Activated gamma-delta T cell (primary cell): ENCODE results near the gene TOMM22.
"Not testable (repeated sequence)": the region's sequence is repeated elsewhere in the genome, so short reads cannot be mapped to it uniquely, and the experiment has no call there.

Source experiments
- DNase-seq: peaks from one replicate; lab custom pipeline; 2025; lab: John Stamatoyannopoulos, UW
- total RNA-seq, 2 donors: gene quantifications; one replicate each; lab custom pipeline; 2026; lab: John Stamatoyannopoulos, UW

TOMM22 gene
- 34.4 to 39.6 reads per million in 2 donors for total RNA-seq

GRCh38 chr22:38681582-38682335 is at the start of gene TOMM22:
TOMM22 (plus strand) TSS chr22:38681957; CDS start chr22:38681979, 22 bp downstream.
- DNase-seq, result peak; percentile 71

GRCh38 chr22:38632528-38632927 is 49.2 kb upstream of the TOMM22 start:
- no peak for DNase-seq

- no peak for DNase-seq
Measured at GRCh38 chr22:38638216-38638615, 43.5 kb upstream of the TOMM22 start.

- no peak for DNase-seq
Measured at GRCh38 chr22:38638728-38639127, 43.0 kb upstream of the TOMM22 start.

- no peak for DNase-seq
Measured at GRCh38 chr22:38641476-38642040, 40.2 kb upstream of the TOMM22 start.

- DNase-seq, result not testable (repeated sequence)
Measured at GRCh38 chr22:38644245-38644644, 37.5 kb upstream of the TOMM22 start.

- DNase-seq, result no peak
Measured at GRCh38 chr22:38645430-38645829, 36.3 kb upstream of the TOMM22 start.

- DNase-seq, result no peak
Measured at GRCh38 chr22:38649841-38650522, 31.8 kb upstream of the TOMM22 start.

- DNase-seq, result no peak
Measured at GRCh38 chr22:38652859-38653258, 28.9 kb upstream of the TOMM22 start.

- DNase-seq, result no peak
Measured at GRCh38 chr22:38653741-38654140, 28.0 kb upstream of the TOMM22 start.

GRCh38 chr22:38655519-38656255 is 26.1 kb upstream of the TOMM22 start:
- DNase-seq, result no peak

- peak; percentile 82 for DNase-seq
Measured at GRCh38 chr22:38656256-38657044, 25.3 kb upstream of the TOMM22 start, which contains the start of the genes CBY1 and FAM227A. CBY1 (plus strand) TSS chr22:38656638; CDS start chr22:38668055, 11,417 bp downstream. FAM227A (minus strand) TSS chr22:38656392; CDS start chr22:38650168, 6,224 bp downstream.

GRCh38 chr22:38657045-38657909 is 24.5 kb upstream of the TOMM22 start:
- DNase-seq, result no peak

GRCh38 chr22:38674888-38675287 is 6.9 kb upstream of the TOMM22 start:
- DNase-seq, result no peak

- no peak for DNase-seq
Measured at GRCh38 chr22:38675833-38676232, 5.9 kb upstream of the TOMM22 start.

GRCh38 chr22:38684895-38685294 is 3.1 kb downstream of the TOMM22 start:
- no peak for DNase-seq

GRCh38 chr22:38685761-38686160 is 4.0 kb downstream of the TOMM22 start:
- DNase-seq, result no peak

GRCh38 chr22:38689651-38690050 is 7.9 kb downstream of the TOMM22 start:
- no peak for DNase-seq

- DNase-seq, result no peak
Measured at GRCh38 chr22:38694049-38694448, 12.3 kb downstream of the TOMM22 start.

- DNase-seq, result no peak
Measured at GRCh38 chr22:38694940-38695339, 13.2 kb downstream of the TOMM22 start.
